GM19238 (cell line): ENCODE data around the gene NRXN2.
A peak's percentile ranks its signal among the peaks of the same experiment; 100 is the strongest.

Source experiments
- DNase-seq: peaks from one replicate; pipeline ENCODE4 v3.0.0; 2011; ENCODE audit warnings: low spot score; ENCODE audit not compliant: insufficient read length

NRXN2 gene

GRCh38 chr11:64723117-64723906 lies at the start of gene NRXN2:
Gene NRXN2 (minus strand): TSS chr11:64723197. CDS start chr11:64713699, 9,498 bp downstream.
- peak; percentile 96 for DNase-seq

DNA sequence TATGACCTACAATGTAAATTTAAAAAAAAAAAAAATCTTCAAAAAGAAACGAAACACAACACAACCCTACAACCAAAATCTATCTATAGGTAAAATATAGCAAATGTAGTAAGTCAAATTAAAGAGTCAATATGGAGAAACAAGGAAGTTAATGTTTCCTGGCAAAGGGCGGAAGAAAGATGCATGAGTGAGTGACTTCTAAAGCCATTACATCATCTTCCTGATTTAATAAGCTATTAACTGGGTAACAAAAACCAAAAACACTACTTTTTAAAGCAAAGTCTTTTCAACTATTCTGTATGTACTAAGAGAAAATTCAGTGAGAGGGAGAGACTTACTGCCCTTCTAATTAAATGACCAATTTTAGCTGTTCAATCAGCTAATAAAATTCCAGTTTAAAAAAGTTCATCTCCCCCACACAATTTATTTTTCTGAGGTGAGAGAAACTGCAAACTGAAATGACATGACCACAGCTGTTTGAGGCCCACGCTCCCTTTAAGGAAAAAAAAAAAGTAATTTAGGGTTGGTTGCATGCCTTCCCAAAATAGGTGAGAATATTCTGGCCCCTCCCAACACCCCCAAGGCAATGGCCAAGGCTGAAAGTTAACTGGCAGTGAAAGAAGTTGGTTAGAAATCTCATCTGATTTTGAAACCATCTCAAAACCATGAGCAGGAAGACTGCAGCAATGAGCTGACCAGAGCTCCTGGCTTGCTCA lies 49.5 kb upstream of the NRXN2 start:
- no peak for DNase-seq

DNA sequence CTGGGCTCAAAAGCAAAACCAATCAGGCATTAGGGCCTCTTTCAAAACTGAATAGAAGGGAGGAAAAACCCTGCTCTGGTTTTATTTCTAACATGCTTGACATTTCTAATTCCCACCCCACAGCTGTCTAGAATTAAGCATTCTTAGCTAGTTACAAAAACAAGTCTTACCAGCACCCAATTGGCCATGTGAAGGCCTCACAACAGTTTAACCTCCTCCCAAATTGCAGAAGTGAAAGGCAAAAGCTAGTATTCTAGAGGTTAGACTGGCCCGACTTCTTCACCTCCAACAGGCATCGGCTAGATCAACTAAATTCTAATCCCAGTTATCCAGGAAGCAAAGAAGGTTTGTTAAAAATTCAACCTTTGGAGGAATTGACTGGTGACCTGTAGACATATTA lies 48.9 kb upstream of the NRXN2 start:
- no peak for DNase-seq

- DNase-seq: no peak
These were observed 47.1 kb upstream of the NRXN2 start for GRCh38 chr11:64770120-64770519.

DNA sequence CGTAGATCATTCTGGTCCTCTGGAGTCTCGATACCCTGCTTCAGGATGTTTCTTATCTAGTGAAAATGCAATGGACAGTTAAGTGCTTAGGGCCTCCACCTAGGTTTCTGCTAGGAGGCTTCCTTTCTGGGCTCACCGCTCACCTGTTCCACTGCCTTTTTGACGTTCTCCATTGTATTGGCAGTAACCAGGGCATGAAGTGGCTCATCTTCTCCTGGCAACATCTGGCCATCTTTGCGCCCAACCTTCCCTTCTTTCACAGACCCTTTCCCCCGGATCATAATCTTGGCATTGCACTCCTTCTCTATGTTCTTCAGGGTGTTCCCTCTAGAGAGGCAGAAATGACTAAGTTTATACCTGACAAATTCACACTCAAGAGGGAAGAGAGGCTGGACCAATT lies 46.3 kb upstream of the NRXN2 start:
- no peak for DNase-seq

DNA sequence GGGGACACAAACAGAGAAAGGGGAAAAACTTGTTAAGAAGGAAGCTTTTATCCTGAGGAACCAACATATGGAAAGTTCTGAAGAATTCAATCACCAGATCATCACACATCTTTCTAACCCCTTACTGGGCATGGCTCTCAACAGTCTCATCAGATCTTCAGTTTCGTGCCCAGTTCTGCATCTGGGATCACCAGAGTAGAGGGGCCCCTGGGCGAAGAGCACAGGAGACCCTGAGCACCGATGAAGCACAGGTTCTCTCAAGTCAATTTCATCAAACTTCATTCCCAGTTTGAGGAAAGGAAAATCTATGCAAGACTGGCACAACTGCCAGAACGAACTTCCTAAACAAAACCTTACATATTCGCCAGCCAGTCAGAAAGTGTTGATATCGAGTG lies 45.3 kb upstream of the NRXN2 start:
- DNase-seq: no peak

DNA sequence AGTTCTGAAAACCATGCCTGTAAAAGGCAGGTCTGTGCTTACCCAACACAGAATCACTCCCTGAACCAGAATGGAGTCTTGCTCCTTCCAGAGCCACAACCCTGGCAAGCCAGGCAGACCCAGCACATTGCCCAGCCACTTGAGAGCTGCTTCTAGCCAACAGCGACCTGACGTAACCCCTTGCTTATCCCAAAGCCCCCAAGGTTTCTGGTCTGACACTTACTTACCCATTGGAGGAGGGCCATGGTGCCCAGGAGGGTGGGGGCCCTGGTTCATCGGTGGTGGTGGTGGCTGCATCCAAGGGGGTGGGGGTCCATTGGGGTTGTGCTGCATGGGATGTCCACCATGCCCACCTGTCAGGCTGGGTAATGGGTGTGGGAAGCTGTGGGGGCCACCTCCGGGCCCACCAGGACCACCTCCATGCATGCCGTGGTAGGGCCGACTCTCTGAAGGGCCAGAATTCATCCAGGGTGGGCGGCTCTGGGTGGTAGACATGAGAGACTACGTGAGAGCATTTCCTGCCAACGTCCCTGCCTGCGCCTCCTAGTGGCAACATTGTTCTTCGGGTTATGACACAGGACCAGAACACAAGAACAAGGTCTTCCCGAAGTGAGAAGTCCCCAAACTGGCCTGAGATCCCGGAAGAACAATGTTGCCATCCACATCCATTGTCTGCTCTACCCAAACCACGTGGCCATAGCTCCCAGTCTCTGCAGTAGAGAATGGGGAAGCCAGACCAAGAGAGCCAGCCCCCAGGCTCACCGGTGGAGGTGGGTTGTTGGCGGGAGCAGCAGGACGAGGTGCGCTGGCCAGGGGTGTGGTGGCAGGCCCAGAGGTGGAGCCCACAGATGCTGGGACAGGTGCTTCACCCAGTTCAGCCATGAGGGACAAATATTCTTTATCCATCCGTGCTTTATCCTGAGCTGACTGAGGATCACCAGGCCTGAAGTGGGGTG lies 44.6 kb upstream of the NRXN2 start:
- DNase-seq: no peak

- DNase-seq: no peak
These were observed 43.9 kb upstream of the NRXN2 start for GRCh38 chr11:64766881-64767280.

DNA sequence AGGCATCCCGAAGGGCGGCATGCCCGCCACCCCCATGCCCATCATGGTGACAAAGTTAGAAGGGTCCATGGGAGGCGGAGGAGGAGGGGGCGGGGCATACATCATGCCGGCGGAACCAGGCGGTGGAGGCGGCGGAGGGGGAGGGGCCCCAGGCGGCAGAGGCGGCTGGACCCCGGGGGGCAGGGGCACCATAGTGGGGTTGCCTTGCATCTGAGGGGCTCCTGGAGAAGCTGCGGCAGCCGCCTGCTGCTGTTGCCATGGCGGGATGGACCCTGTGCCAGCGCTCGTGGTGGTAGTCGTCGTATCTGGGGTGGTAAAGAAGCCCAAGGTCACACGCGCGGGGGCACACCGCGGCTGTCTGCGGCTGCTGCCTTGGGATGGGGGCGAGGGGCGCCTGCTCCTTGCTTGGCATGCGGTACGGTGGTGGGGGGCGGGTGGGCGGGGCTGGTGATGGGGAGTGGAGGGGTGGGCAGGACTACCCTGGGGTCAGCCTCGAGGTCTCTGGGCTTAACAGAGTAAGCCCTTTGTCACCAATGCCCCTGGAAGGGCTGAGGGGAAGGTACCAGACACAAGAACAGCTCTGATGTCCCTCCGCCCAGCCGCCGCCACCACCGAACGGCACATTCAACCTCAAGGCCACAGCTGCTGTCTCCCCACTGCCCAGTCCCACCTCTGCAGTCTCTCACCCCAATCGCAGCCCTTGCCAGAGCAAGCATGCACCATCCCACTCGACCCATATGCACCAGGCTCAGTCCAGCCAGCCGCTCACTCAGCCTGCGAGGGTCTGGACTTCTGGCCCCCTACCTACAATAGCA lies 43.1 kb upstream of the NRXN2 start:
- no peak for DNase-seq

- no peak for DNase-seq
These were observed 42.4 kb upstream of the NRXN2 start for GRCh38 chr11:64765291-64765850.

DNA sequence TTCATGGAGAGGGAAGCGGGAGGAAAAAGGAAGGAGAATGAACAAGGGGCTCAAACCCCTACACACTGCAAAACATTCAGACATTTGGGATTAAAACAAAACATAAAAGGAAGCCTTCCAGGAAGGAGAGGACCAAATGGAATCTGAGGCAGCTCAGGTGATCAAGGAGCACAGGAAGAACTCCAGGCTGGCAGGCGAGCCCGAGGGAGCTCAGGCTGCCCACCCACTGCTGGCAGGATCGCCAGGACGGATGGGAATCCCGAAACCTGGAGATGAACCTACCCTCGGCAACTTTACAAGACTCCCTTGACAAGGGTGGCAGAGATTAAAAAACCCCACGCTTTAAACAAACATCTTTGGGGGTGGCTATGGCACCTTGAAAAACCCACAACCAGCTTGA lies 41.8 kb upstream of the NRXN2 start:
- no peak for DNase-seq

DNA sequence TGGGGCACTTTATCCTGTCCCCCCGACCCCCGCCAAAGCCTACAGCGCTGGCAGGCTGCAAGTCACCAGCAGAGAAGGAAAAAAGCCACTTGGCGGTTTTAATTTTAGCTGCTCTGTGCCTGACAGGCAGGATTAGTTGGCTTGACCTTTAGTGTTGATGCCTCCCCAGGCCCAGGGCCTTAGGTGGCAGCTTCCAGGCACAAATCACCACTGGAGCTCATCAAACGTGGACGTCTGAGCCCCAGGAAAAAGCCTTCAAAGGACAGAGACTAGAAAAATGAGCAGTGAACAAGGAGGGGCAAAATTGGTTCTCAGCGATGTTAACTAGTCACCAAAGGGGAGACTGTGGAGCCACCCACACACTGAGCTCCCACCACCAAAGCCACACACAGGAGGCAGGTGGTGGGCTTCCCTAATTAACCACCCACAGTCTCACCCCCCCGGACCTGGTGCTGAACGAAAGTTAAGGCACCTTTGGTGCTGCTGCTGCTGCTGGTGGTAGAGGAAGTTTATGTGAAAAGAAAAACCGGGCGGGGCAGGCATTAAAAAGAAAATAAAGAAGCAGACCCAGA lies 41.1 kb upstream of the NRXN2 start:
- no peak for DNase-seq

GRCh38 chr11:64763526-64764039 lies 40.6 kb upstream of the NRXN2 start:
- DNase-seq: no peak

- DNase-seq: no peak
These were observed 39.9 kb upstream of the NRXN2 start for GRCh38 chr11:64762674-64763525.

- DNase-seq: no peak
These were observed 39.3 kb upstream of the NRXN2 start for GRCh38 chr11:64762277-64762673.

DNA sequence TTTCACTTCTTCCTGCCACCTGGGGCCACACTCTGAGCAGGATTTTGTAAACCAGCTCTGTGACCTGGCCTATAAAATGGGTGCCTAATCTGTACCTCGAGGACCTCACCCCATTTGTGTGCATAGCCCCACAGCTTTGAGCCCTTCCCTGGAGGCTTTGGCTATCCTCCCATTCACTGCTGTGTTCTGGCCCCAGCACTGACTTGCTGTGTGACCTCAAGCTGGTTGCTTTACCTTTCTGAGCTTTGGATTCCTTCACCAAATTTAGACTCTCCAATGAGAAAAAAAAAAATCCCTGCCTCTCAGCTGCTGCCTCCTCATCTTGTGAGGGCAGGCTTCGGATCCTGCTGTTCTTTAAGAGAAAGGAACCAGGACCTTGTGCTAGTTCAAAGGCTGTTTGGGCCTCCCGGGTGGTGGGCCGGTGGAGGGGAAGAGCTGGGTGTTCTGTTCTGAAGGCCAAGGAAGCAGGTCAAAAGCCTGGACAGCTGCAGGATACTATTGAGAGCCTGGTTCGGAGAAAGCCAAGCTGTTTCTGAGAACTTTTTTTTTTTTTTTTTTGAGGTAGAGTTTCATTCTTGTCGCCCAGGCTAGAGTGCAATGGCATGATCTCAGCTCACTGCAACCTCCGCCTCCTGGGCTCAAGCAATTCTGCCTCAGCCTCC lies 37.9 kb upstream of the NRXN2 start:
- DNase-seq: no peak

GRCh38 chr11:64759722-64760719 lies 37.0 kb upstream of the NRXN2 start, which contains the start of gene PYGM:
Gene PYGM (minus strand): TSS chr11:64759974. CDS start chr11:64759898, 76 bp downstream.
- no peak for DNase-seq
